HG03439 (cell line): ENCODE data around the gene LMF1.
"Not testable (repeated sequence)": the region's sequence is repeated elsewhere in the genome, so short reads cannot be mapped to it uniquely, and the experiment has no call there.

Experiments
- ATAC-seq: cut with Tn5 transposase; IDR thresholded peaks from one replicate; pipeline ENCODE4 v1.9.1; 2021; ENCODE audit warnings: mild to moderate bottlenecking, moderate library complexity; ENCODE audit not compliant: unreplicated experiment

The LMF1 gene

GRCh38 chr16:898761-899682, 71.8 kb downstream of the LMF1 start:
- no peak for ATAC-seq

GRCh38 chr16:898216-898615, 72.6 kb downstream of the LMF1 start:
- ATAC-seq: no peak

GRCh38 chr16:897701-898100, 73.1 kb downstream of the LMF1 start:
- ATAC-seq: no peak

- ATAC-seq: no peak
Measured at GRCh38 chr16:897200-897543, 73.6 kb downstream of the LMF1 start.

GRCh38 chr16:896261-897199, 74.3 kb downstream of the LMF1 start:
- ATAC-seq: no peak

- no peak for ATAC-seq
Measured at GRCh38 chr16:895371-895770, 75.4 kb downstream of the LMF1 start.

GRCh38 chr16:894841-895240, 75.9 kb downstream of the LMF1 start:
- no peak for ATAC-seq

- ATAC-seq: no peak
Measured at GRCh38 chr16:894136-894535, 76.6 kb downstream of the LMF1 start.

GRCh38 chr16:893360-893759, 77.4 kb downstream of the LMF1 start:
- no peak for ATAC-seq

GRCh38 chr16:892536-893255, 78.1 kb downstream of the LMF1 start:
- no peak for ATAC-seq

GRCh38 chr16:892006-892405, 78.8 kb downstream of the LMF1 start:
- no peak for ATAC-seq

- ATAC-seq: no peak
Measured at GRCh38 chr16:891353-891740, 79.4 kb downstream of the LMF1 start.

- no peak for ATAC-seq
Measured at GRCh38 chr16:890716-891352, 80.0 kb downstream of the LMF1 start.

- no peak for ATAC-seq
Measured at GRCh38 chr16:890217-890616, 80.6 kb downstream of the LMF1 start.

GRCh38 chr16:889586-889985, 81.2 kb downstream of the LMF1 start:
- ATAC-seq: no peak

GRCh38 chr16:888901-889570, 81.7 kb downstream of the LMF1 start:
- no peak for ATAC-seq

GRCh38 chr16:888456-888855, 82.3 kb downstream of the LMF1 start:
- not testable (repeated sequence) for ATAC-seq

- no peak for ATAC-seq
Measured at GRCh38 chr16:887846-888245, 82.9 kb downstream of the LMF1 start.

GRCh38 chr16:886802-887731, 83.7 kb downstream of the LMF1 start:
- ATAC-seq: no peak
